Umbilical cord (tissue), 2 donors: Measurements from ENCODE around the gene ATP1A4. TPM values are rescaled to one million over a fixed set of nuclear protein-coding genes. Genes with fewer than 3 reads are reported as not detected.
"Not testable (repeated sequence)": the region's sequence is repeated elsewhere in the genome, so short reads cannot be mapped to it uniquely, and the experiment has no call there.

Source experiments
- DNase-seq: peaks from one replicate; pipeline ENCODE4 v3.0.0-alpha.2; 2015; ENCODE audit warnings: low spot score
- total RNA-seq: library from RNA; depleted of rRNA; stranded (reverse); fragments of >200 nt; gene quantifications from one replicate; pipeline ENCODE4 v1.2.3, GENCODE V29; 2014; ENCODE audit warnings: low replicate concordance; ENCODE audit not compliant: insufficient read depth

Gene ATP1A4
- 0.96 TPM for total RNA-seq

DNA sequence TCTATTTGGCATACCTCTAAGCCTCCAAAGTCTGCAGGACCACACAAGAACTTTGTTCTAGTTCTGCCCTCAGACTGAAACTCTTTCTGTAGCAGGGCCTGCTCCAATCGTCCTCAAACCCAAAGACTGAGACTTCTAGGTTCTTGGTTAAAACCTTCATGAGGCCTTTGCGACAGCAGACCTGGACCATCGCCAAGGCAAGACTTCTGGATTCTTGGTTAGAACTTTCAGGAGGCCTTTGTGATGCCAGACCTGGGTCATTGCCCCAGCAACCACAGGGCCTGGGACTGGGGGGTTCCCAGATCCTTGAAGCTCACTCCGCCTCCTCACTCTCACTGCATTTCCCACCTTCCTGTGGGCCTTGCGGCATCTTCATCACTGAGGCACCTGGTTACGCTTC is at the start of gene ATP1A4:
ATP1A4 (plus strand) TSS at position 301 of the 400 bp plus-strand sequence. CDS start 438 bp downstream, outside the sequence.
- no peak for DNase-seq

DNA sequence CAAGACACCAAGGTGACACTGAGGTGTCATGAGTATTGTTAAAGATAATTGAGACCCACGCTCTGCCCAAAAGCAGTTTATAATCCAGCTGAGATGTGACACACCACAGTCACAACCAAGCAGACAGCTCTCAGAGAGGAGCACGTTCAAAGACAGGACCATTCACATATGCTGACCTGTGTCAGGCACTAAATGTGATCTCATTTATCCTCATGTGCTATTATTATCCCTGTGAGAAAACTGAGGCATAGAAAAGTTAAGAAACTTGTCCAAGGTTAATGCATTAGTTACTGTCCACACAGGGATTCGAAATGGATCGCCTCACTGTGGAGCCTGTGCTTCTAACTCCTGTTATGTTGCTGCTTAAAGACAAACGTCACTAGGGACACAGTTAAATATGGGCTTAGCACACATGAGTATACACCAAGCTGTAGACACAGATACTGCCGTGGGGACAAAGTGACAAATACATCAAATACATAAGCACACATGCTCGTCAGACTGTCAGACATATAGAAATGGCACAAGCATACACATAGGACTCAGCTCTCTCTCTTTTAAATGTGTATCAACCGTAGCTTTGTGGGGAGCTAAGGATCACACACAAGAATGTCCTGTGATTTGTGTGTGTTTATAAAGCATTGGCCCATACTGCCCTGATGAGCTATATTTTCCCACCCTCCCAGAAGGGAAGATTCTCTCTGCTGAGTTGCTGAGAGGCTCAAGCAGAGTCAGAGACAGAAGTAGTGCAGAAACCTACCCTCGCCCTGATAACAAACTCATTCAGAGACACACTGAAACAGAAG is 49.5 kb upstream of the ATP1A4 start:
- peak; percentile 73 for DNase-seq

DNA sequence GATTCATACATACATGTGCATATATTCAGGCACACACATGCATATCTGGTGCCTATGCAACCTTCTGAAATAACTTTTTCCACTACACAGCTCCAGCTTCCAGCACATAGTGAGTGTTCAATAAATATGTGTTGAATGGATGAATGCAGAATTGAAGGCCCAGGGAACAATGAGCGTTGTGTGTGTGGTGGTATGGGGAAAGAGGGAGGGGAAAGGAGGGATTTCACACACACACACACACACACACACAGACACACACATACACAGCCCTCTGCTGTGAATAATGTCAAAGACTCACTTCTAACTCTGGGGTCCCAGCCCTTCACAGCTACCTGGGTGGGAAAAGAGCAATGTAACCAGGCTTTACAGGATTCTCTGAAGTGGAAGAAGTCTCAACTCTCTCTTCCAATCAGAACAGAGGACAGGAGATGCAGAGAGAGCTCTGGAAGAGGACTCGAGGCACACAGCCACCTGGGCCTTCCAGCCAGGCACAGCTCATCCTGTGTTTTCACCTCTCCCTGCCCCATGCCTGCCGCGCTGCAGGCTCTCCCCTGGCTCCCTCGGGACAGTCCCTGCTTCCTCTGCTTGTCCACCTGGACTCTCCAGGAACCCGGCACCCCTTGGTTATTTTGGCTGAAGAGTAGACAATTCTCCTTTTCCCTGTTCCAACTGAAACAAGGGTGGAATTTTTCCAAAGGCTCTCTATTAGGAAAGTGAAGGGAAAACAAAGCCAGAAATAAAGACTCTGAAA is 47.6 kb upstream of the ATP1A4 start:
- no peak for DNase-seq

DNA sequence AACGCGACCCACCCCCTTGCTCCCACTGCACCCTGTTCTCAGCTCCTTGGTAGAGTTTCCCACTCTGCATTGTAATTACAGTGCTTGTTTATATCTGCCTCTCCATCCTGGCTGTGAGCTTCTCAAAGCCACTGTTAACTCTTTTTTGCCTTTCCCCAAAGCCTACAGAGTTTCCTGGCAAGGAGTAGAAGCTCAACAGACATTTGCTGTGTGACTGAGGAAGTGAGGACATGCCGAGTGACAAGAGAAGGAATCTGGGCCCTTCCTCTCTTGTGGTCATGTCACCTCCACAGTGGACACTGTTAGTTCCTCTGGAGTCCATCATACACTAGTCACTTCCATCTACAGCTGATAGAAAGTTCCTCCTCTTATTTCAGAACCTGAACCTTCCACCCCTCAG is 46.9 kb upstream of the ATP1A4 start:
- no peak for DNase-seq

DNA sequence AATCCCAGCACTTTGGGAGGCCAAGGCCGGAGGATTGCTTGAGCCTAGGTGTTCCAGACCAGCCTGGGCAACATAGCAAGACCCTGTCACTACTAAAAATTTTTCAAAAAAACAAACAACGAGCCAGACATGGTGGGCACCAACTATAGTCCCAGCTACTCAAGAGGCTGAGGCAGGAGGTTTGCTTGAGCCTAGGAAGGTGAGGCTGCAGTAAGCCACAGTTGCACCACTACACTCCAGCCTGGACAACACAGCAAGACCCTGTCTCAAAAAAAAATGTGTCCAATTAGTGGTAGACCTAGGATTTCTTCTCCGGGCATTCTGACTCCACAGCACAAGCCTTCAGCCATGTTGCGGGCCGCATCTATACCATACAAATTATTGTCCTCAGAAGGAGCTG is 46.2 kb upstream of the ATP1A4 start:
- DNase-seq = no peak

DNA sequence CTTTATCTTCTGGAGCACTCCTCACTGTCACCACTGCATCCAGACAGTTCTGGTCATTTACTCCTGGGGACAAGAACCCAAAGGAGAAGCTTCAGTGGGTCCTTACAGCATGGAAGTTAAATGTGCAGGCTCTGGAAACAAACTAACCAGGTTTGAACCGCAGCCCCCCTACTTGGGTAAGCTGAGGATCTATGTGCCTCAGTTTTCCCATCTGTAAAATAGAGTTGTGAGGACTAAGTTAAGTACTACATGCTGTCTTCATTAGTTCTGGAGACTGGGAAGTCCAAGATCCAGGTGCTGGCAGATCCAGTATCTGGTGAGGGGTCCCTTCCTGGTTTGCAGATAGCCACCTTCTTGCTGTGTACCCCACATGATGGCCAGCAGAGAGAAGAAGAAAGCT is 43.9 kb upstream of the ATP1A4 start:
- no peak for DNase-seq

DNA sequence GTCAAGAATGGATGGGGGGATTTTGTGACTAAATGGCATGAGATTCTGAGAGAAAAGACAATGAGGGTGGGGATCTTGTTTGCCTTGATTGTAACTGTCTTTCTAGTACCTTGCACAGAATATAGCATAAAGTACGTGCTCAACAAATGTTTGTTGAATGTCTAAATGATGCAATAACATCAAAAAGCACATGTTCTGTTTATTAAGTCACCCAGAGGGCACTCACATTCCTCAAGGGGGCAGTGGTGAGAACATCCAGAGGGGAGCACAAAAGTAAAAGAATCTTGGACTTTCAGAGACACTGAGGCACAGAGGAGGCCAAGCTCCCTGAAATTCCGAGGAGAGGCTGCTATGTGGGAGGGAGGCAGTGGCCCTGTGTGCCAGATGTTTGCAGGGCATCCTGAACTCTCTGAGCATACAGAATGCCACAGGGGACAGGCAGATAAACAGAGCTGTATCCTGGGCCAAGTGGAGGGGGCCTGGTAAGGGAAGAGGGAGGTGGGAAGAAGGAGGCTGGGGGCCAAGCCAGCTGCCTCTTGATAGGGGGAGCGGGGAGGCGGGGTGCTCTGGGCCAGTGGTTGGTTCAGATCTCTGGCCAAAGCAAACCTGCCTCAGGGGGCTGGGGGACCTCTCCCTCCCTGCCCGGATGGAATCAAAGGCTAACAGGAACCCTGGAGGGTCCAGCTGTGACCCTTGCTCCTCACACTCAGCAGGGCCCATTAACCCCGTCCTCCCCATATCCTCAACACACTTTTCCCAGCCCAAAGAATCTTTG is 42.3 kb upstream of the ATP1A4 start:
- peak; percentile 56 for DNase-seq

DNA sequence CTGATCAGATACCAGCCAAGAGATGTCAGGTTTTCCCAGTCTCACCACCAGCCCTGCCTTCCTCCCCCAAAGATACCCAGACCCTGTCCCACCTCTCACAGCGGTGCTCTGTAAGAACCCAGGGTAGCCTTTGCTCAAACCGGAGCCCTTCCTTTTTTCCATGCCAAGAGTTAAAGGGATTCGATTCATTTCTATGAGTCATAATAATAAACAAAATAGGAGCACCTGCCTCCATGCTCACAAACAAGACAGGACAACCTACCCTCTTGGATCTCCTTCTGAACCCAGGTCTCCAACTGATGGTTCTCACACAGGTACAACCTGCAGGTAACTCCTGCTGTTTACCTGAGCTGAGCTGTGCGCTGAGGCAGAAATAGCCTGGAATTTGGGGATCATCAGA is 41.7 kb upstream of the ATP1A4 start:
- DNase-seq = no peak

DNA sequence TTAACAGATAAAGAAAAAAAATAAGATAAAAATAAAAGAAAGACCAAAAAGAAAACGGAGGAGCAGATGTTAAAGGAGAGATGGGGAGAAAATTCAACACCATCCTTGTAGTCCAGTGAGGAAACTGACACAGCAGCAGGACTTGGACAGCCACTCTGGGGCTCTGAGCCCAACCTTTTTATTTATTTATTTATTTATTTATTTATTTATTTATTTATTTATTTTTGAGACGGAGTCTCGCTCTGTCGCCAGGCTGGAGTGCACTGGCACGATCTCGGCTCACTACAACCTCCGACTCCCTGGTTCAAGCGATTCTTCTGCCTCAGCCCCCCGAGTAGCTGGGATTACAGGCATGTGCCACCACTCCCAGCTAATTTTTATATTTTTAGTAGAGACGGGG is 39.9 kb upstream of the ATP1A4 start:
- DNase-seq = not testable (repeated sequence)

DNA sequence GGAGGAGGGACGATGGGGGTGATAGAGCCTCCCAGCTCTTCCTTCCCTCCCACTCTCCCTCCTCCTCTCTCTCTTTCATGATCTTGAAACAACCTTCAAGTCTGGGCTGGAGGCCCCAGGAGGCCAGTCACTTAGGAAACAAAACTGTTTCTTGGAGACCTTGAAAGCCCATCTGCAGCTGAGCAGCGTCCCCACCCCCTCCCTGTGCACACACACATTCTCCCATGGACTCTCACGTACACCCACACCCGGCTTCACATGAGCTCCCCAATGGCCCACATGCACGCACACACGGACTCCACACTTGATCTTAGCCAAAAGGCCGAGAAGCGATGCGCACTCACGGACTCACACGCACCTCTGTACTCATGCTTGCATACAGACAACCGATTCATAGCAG is 39.0 kb upstream of the ATP1A4 start:
- peak; percentile 43 for DNase-seq

DNA sequence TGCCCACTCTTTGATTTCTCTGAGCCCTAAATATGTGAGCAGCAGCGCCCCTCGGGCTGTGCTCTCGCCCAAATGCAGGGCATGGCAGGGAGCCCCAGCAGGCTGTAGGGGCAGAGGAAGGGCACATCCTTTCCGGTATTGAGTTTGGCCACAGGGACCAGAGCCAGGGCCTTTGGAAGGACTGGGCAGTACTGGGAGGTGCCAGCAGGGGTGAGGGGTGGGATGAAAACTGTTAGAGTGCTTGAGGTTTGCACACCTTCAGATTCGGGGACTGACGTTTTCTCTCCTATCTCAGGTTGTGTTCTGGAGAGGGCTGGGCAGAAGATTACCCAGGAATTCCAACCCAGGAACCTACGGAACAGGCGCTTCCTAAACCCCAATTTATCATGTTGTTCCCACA is 38.0 kb upstream of the ATP1A4 start:
- DNase-seq = no peak

DNA sequence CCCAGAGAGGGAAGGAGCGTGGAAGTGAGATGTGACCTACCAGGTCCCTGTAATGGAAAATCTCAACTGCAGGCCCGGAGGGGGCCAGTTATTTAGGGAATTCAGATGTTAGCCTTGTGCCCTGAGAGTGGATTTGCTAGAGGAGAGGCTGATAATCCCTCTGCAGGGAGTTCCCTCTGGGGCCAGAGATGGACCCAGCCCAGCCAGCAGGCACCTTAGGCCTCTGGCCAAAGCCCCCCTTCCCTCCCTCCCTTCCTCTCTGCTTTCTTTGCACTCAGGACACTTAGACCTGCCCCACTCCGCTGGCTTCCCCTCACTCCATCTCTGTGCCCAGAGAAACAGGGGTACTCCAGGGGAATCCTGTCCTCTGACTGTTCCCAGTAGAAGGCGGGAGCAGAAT is 37.3 kb upstream of the ATP1A4 start:
- peak; percentile 91 for DNase-seq

DNA sequence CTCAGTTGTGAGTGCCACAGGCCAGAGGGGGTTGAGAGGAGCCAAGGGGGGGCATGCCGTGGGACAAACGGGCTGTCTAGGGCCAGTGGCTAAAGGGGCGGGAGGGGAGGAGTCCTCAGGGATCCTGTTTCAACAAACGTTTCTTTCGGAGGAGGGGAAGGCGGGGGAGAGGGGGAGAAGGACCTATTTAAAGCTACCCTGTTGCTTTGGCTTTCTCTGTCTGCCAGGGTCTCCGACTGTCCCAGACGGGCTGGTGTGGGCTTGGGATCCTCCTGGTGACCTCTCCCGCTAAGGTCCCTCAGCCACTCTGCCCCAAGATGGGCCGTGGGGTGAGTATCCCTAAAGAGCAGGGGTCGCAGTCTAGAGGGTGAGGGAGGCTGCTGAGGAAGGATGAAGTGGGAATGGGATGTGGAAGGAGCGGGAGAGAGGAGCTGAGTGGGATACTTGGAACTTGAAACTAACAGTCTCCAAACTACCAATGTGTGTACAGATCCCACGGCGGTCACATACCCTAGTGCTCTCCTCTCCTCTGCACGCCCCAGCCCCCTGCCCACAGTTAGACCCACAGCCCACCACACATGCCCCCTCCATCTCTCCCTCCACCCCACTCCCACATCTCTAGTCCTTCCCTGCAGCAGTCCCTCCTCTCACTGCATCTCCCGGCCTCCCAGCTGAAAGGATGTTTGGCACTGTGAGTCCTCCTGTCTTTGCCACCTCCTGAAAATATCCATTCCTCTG is 35.7 kb upstream of the ATP1A4 start, which contains the start of gene ATP1A2:
ATP1A2 (plus strand) TSS at position 215 of the 738 bp plus-strand sequence; CDS start at position 318, 103 bp downstream.
- peak; percentile 78 for DNase-seq

DNA sequence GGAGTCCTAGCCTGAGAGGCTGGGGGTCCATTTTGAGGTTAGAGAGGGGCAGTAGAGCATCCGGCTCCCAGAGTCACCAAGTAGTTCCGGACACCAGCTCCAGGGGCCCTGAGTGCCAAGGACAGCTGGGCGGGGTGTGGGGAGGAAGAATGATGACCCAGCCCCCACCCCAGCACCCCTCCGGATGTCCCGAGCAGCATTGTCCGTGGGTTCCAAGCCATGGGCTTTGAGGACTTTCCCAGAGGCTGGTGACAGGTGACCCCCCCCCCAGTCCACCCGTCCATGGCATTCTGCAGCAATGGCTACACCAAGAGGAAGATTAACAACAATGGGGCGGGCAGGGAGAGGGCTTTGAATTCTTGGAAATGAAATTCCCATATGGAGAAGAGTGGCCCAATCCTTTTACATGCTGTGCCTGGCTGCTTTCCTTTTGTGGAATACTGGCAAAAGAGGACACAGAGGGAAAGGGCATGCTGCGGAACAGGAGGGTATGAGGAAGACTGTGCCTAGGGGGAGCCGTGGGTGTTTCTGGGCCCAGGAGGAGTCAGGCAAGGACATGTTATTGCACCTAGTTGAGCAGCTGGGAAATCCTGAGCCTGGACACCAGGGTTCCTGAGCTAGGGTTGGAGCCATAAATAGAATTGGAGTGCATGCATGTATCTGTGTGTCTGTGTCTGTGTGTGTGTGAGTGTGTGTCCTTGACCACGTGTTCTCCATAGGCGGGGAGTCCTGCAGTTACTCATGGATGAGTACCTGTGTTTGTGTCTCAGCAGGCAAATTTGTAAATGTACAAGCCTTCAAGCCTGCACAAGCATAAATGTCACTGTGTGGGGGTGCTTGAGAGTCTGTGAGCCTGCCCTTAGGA is 34.9 kb upstream of the ATP1A4 start:
- DNase-seq = peak; percentile 86

DNA sequence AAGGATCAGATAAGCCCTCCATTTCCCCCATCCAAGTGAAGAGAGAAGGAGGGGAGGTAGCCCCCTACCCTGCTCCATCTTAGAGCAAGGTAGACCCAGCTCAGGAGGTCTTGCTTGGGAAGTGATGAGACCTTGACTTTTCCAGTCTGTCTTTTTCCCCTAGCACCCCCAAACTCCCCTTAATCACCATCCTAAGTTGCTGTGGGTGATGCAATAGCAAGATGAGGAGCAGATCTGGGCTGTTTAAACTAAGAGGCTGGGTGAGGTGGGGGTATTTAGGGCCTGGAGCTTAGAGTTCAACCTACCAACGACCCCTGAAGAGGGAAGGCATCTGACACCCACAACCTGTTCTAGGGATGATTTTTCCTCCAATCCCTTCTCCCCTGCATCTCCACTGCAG is 34.1 kb upstream of the ATP1A4 start:
- peak; percentile 49 for DNase-seq

DNA sequence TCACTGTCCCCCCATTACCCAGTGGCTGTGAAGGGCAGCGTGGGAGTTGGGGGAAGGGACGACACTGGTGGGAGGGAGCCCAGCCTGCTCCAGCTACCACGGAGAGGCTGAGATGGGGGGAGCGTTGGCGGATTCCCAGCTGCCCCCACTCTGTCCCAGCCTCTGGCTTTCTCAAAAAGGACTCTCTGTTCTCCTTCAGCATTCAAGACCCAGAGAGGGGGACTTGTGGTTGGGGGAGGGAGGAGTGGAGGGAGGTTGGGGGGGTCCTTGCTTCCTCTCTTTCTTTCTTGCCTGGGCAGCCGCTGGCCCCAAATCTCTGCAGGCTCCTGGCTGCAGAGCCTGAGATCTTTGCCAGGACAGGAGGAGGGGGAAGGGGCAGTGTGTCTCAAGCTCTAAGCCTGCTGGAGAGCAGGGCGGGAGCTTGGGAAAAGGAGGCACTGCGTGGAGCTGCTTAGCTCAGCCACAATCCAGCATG is 33.7 kb upstream of the ATP1A4 start:
- peak; percentile 95 for DNase-seq

DNA sequence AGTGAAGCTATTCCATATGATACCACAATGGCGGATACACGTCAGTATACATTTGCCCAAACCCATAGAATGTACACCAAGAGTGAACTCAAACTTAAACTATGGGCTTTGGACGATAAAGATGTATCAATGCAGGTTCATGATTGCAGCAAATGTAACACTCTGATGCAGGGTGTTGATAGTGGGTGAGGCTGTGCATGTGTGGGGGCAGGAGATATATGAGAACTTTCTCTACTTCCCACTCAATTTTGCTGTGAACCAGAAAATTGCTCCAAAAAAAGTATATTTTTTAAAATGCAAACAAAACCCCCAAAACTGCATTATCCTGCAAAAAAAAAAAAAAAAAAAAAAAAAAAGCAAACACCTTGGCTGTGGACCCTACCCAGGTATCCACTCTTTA is 32.5 kb upstream of the ATP1A4 start:
- no peak for DNase-seq

DNA sequence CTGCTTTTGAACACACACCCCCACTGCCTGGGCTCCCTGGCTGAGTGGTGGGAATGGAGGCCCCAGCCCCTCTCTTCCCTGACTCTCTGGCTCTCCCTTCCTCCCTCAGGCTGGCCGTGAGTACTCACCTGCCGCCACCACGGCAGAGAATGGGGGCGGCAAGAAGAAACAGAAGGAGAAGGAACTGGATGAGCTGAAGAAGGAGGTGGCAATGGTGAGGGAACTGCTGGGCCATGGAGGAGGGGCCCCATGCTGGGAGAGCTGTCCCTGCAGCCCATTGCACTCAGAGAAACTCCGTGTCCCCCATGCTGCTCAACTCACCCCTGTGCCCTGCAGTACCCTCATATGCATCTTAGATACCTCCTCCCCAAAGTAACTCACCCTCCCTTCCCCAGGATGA is 30.6 kb upstream of the ATP1A4 start:
- no peak for DNase-seq

DNA sequence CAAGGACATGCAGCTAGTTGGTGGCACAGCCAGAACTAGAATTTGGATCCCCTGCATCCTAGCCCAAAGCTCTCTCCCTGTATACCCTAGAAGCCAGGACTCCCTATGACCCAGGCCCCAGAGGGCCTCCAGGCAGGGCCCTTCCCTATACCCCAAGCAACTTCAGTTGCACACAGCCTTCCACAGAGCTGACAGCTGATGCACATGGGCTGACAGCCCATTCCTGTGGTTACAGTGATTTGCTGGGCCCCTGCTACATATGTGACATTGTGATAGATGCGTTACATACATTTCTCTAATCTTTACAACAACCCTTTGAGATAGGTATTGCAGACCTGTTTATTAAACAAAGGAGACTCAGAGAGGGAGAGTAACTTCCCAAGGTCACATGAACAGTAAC is 30.0 kb upstream of the ATP1A4 start:
- DNase-seq = no peak

DNA sequence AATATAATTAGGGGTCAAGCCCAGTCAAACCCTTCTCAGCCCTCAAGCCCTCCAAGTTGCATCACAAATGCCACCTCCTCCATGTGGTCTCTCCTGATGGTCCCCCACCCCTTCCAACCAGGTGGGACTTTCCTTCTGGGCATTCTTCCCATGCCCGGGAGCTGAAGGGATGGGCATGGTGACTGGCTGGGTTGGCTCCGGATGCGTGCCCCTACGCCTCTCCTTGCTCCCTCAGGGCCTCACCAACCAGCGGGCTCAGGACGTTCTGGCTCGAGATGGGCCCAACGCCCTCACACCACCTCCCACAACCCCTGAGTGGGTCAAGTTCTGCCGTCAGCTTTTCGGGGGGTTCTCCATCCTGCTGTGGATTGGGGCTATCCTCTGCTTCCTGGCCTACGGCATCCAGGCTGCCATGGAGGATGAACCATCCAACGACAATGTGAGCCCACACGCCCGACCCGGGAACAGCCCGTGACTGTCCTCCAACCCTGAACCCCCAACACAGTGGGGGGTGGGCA is 28.4 kb upstream of the ATP1A4 start:
- DNase-seq = no peak
